NCI-H146 treated with DMSO at 0.1 percent for 48 hours (cell line): ENCODE data around the gene ATXN1.

Source experiments
- DNase-seq: peaks from one replicate; lab custom pipeline; 2025; ENCODE audit not compliant: unreplicated experiment; lab: John Stamatoyannopoulos, UW

Gene ATXN1

DNA sequence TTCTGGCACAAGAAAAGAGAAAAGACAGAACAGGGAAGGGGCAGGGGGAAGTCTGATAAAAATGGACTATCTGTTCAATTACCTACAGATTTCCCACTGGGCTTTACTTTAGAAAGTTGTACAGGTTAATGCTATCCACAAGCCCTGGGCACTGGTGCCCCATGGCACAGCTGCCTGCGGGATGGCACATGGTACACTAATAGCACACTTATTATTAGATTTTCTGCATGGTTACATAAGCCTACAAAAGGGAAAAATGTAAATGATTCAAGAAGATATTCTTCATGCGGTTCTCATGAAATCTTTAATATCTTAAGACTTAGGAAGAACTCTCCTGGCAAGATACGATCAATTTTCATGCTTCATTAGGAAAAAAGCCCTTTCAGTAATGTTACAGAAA, 385.4 kb downstream of the ATXN1 start:
- DNase-seq = no peak

DNA sequence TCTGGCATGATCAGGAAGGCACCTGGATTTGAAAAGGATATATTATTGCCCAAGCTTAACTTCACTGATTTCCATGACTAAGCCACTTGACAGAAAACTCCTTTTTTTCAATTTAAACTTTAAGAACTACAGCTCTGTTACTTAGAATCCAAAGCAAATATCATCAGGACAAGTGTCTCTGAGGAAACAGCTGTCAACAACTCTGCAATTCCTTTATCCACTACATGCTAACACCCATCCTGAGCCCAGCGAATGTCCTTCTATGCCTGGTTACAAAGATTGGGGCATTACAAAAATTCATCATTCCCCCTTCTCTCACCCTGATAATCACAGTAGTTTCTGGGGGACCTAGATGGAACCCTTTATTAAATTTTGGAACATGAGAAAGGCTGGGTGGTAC, 386.1 kb downstream of the ATXN1 start:
- no peak for DNase-seq

DNA sequence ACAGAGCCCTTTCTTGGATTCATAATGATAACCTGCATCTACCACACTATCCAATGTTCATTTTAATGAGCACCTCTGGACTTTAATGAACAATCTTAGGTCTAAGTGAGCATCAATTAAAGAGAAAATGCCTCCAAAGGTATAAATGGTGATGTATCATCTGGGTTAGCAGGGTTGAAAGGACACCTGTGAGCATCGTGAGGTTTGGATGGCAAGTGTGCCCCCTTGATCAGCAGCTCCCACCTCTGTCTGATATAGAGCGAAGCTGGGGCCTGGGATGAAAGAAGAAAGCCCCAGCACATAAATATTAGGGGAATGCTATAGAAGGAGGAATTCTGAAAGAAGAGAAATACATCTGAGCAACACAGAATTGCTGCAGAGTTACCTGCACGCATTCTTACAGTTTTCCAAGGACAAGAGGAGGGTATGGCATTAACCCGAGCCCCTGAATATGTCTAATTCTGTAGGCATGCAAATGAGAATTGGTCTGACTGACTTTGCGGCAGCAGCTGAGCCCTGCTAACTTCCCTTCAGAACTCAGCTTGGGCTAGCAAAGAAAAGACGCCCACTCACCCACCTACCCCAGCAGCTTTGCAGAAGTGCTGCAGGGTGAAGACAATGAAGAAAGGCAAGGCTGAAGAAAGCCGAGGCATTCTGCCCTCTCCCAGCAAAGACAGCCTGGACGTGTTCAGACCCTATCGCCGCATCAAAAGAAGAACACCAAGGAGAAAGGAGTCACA, 386.6 kb downstream of the ATXN1 start:
- no peak for DNase-seq

DNA sequence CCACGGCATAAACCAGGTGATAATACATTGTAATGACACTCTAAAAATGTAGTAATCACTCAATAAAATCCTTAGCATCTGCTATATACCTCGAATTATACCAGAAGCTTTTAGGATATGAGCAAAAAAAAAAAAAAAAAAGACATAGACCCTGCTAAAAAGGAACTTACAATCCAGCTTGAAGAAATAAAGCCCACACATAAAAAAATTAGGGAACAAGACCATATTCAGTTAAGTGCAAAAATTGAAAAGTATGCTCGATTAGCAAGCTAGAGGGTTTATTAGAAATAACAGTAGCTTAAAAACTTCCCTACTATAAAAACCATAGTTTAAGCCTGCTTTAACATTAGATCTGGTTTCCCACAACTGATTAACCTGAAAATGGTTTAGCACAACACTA, 387.2 kb downstream of the ATXN1 start:
- no peak for DNase-seq

DNA sequence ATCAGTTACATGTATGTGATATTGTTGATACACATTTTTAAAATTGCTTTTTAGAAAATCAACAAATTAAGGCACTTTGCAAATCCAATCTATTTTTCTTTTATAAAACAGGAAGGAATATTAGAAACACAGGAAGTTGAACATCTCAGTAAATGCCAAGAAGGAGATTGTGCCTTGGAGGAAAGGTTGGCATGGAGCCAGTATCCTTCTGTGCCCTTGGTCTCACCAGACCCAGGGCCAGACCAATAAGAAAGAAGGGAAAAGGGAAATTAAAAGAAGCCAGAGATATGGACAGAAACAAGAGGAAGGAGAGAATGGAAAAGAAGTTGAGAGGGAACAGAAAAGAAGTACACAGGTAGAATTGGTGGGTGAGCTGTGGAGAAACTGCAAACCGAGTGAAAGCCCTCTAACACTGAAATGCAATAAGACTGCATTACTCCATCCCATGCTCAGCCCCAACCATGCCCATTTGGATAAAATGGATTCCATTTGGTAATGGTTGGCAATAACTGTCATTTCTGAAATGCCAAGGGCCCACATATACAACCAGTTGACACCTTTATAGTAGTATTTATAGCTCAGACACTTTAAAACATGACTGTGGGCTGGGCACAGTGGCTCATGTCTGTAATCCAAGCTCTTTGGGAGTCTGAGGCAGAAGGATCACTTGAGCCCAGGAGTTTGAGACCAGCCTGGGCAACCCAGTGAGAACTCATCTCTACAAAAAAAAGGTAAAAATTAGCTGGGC, 389.1 kb downstream of the ATXN1 start:
- DNase-seq = no peak

DNA sequence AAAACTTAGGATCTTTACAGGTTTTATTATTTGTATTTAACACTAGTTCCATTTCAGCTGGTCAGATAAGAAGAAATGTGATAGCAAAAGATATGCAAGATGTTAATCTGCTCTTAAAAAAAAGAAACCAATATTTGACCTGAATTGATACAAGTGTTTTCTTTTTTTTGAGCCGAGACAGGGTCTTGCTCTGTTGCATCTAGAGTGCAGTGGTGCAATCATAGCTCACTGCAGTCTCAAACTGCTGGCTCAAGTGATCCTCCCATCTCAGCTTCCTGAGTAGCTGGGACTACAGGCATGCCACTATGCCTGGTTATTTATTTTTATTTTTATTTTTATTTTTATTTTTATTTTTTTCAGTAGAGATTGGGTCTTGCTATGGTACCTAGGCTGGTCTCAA, 389.9 kb downstream of the ATXN1 start:
- DNase-seq = no peak

DNA sequence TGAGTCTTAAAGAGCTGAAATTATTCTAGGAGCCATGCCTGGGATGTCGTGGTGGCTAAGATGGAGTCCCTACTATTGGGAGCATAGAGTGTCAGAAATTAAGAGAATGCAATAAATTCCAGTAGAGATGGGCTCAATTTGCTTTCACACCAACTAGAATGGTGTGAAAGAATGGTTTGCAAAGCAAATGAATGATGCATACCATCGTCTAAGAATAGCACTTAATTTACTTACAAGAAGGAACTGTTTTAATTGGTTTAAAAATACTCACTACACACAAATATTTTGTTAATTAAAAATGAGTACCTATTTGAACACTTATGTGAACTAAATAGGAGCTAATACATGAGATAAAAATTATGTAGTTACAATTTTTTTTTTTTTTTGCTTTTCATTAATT, 390.3 kb downstream of the ATXN1 start:
- DNase-seq = no peak

DNA sequence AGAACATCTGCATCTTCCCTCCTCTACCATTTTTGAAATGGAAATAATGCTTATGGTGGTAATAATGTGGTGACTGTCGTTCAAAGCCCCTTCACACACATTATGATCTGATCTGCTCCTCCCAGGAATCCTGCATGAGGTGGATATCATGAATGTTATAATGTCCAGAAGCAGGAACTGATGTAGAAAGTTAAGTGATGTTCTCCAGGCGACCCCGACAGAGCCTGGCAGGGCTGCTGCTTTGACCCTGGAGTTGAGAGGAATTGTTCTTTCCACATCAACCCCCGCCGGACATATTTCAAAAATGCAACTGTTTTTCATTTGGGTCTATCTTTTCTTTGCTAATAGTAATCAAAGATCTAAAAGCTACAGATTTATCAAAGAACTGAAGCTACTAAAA, 391.3 kb downstream of the ATXN1 start:
- DNase-seq = no peak

DNA sequence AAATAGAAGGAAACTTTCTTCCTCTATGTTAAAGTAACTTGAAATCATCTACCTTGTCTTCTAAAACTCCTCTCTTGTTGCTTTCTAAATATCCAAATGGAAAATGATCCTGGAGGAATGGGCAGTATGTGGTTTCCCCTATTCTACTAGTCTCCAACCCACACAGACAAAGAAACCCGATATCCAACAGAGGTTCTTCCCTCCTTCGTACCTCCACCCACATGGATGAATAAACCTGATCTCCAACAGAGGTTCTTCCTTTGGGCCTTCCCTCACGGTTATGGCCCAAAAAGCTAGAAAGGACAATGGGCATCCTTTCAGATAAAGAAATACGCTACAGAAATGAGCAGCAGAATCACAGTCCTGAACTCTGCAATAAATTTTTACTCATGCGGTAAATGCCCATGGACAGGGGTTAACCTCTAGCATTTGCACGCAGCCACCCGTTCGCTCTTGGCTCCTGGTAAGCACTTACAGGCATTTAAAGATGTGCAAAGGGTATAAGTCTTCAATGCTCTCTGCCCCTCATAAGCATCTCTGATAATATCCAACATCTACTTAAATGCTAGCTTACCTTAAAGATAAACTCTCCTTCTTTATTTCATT, 392.0 kb downstream of the ATXN1 start:
- no peak for DNase-seq

DNA sequence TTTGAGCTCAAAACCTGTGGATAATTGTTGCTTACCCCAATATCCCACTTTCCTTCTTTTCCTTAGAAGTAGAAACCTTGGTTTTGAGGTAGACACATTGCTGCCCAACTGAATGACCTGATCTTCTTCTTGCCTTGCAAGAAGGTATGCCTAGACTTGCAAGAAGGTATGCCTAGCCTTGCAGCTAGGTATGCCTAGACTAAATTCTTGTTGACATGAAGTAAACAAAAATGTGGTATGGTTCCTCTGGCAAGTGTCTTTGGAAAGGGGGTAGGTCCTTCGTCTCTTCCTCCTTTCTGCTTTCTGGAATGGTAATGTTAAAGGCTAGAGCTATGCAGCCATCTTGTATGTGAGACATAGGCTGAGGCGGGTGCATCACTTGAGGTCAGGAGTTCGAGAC, 393.7 kb downstream of the ATXN1 start:
- DNase-seq = no peak

DNA sequence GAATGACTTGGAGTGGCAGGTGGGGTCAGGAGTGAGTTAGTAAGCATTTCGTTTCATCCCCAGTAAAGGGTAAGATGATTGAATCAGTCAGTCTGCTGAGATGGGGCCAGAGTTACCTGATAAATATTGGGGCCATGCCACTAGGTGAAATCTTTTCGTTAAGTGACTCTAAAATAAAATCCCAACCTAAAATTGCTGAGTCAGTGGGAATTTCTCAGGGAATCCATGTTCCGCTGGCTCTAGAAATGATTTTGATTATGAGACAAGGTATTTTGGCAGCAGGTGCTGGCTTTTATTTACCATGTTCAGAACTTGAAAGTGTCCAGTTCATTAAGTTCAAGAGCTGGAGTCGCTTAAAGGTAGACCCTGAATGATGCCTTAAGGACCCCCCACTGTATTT, 397.5 kb downstream of the ATXN1 start:
- no peak for DNase-seq

DNA sequence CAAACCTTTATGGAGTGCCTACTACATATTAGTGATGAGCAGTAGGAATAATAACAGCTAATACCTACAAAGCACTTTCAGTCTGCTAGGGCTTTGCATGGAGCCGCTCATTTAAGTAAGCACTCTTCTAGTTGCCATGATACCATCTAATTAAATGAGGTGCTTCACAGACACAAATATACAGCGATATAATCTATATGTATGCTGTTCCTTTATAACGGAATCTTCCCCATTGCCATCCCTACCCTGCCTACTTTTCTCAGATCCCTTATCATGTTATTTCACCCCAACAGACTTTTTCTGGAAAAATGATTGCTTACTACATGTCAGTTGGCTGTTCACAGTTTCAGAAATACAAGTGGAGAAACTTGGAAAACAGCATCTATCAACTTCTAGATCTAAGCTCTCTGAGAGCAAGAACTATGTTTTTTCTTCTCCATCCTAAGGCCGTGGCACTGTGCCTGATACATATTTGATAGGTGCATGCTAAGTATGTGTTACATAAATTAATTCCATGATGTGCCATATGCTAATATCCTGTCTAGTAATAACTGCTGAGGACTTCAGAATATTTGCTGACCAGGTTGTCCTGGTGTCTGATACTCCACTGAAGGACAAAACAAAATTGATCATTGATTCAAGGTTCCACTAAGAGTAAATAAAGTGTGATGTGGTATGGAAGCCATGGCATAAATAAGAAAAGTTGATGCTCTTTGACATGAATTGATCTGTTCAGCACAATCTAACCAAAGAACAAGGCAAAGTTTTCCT, 398.3 kb downstream of the ATXN1 start:
- DNase-seq = no peak

DNA sequence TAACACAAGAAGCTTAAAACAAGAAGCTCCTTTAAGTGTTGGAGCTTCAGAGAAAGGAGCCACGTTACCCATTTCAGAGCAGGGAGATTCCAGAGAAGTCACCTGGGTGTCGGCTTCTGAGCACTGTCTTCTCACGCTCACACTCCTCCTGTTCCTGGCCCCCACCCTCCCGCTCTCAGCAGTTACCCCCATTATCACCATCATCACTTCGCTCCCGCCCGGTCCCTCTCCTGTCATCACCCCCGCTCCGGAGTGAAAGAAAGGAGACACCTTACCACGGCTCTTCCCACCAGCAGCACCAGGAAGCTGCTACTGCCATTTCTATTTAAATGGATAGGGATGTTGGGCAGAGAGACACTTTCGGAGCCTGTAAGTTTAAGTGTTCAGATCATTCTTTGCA, 399.0 kb downstream of the ATXN1 start:
- DNase-seq = no peak

DNA sequence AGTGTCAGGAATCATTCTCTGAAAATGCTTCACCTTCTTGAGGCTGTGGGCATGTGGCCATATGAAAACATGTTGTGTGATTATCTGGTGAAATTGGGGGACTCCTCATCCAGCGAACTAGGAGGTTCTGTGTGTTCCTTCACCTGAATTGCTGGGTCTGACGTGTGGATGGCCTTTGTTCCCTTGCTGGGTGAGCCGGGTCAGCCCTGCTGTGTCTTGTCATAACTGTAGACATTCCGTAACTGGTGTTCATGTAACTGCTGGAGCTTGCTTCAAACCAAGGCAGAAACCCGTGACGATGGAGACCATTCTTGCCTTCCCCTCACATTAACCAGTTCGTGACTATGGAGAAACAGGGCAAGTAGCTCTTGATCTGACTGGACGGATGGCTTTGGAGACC, 399.4 kb downstream of the ATXN1 start:
- DNase-seq = no peak

DNA sequence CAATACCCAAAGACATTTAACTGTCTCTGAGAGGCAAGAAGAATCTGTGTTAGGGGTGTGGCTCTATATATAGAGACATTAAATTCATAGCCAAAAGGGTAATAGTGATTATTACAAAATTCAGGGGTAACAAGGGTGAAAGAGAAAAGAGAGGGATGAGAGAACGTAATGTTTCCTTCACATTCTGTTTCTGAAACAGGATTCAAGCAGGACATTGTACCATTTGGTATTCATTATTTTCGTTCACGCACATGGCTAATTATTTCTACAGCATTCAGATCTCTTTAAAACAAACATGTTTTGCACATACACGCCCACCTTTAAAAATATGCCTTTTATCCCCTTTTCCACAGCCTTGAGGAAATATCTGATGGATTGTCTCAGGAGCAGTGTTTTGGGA, 400.1 kb downstream of the ATXN1 start:
- no peak for DNase-seq

DNA sequence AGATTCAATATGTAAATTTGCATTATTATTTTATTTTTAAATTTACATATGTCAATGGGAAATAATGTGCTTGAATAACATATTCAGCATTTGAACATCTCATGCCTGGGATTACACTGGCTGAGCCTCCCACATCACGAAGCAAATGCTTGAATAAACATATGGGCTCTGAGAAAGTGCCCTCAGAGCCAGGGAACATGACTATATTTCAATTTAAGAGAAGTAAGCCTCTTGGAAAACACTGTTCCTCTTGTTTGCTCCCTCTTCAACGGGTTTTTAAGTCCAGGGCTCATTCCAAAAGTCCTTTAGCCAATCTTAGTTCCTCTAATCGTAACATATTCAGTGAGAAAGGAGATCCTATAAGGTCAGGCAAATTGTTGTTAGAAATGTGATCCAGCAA, 400.9 kb downstream of the ATXN1 start:
- no peak for DNase-seq

DNA sequence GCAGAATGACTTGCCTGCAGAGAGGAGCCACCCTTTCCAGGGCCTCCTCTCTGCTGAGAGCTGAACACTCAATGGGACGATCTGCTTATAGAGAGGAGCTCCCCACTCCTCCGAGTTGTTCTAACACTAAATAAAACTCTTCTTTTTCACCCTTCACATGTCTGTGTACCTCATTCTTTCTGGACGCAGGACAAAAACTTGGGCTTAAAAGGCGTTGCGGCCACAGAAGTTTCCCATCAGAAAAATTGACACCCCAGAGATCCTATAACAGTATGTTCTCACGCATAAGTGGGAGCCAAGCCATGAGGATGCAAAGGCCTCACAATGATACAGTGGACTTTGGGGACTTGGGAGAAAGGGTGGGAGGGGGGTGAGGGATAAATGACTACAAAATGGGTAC, 401.7 kb downstream of the ATXN1 start:
- DNase-seq = no peak

DNA sequence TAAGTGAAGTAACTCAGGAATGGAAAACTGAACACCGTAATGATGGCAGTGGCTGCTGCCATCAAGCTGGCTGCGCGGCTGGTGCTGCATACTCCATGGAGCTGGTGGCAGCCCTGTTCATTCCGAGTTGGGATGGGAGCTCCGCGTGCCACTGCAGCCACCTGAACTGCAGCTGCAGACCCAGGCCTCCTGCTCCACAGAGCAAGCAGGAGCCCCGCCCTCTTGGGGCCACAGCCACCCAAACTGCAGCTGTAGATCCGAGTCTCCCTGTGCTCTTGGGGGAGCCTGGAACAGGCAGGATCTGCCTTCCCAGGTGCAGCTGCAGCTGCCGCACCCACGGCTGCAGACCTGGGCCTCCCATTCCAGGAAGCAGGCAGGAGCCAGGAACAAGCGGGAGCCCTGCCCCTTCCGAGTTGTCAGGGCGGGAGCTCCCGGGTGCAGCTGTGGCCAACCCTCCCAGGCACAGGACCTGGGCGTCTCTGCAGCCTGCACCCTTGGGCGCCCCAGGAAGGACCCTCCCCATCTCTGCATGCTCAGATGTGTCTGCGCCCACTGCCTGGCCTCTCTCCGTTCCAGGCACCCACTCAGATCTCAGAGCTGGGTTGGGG, 402.6 kb downstream of the ATXN1 start:
- DNase-seq = no peak

DNA sequence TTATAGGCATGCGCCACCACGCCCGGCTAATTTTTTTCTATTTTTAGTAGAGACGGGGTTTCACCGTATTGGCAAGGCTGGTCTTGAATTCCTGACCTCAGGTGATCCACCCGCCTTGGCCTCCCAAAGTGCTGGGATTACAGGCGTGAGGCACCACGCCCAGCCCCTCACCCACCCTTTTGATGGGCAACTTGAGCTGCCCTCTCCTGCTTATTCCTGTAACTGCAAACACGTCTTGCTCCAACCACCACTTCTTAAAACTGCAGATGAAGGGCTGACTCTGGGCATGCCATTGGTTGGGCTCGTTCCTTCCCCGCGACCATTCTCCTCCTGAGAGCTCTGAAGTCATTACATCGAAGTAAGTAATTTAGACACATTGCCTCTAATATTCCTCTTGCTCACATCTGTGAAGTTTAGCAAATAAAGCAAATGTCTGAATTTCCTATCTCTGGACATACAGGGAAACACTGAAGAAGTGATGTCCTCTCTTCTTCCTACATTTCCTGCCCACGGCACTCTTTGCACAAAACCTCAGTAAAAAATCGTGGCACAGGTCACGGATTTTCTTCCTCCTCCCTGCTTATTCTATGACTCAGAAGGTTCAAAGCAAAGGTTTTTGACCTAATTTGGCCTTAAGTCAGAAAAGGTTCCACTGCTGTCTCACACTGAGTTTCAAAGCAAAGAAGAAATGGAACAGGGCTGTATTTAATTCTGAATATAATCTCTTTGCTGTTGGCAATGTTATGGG, 405.4 kb downstream of the ATXN1 start:
- DNase-seq = no peak

DNA sequence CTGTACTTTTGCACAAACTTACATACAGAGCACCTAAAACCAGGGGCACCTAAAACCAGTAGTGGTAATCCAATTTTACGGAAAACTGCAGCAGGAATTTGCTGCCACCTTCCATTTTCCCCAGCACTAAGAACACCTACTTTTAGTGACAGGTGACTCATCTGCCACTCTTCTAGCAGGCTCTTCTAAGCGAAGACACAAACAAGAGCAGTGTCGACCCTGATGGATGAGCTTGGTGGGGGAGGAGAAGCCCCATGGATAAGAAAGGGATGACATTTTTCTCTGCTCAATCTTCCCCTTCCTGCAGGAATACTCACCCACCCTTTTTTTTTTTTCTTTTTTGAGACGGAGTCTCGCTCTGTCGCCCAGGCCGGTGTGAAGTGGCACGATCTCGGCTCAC, 406.0 kb downstream of the ATXN1 start:
- no peak for DNase-seq

DNA sequence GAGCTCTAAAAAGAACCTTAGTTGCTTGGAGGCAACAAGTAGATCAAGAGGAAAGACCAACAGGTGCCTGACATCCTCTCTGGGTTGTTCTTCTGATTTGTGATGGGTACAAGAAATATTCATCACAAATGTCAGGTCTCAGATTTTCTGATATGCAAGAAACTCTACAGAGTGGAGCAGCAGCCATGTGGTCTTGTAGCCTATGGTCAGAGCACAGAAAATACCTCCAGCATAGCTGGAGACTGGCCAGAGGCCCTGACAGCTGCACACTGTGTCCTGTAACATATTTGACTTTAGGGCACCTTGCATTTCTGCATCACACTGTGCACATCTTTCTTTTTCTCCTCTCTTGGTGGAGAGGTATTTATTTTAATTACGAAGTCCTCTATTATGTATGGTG, 406.6 kb downstream of the ATXN1 start:
- no peak for DNase-seq
